Uterus (tissue), 4 donors: ENCODE data around the gene NUMA1. TPM values are rescaled to one million over a fixed set of nuclear protein-coding genes. Genes with fewer than 3 reads are reported as not detected.

Experiments
- DNase-seq, 2 donors: peaks; one replicate each; pipeline ENCODE4 v3.0.0-alpha.2; 2019 to 2020
- H3K27ac ChIP-seq, 2 donors: fragments of 200-600 bp; sonication (generic); 1 replicate in 1 of 2; 2 replicates in 1 of 2; pipeline ENCODE4 v1.5.1; 2016 to 2018
- H3K27me3 ChIP-seq, 2 donors: fragments of 200-600 bp; sonication (generic); one replicate each; pipeline ENCODE4 v1.5.1; 2018 to 2019; ENCODE audit warnings: control low read depth in 1 of 2
- H3K36me3 ChIP-seq, 2 donors: fragments of 200-600 bp; sonication (generic); one replicate each; pipeline ENCODE4 v1.5.1; 2019; ENCODE audit warnings: control low read depth in 1 of 2
- H3K4me1 ChIP-seq, 2 donors: fragments of 200-600 bp; sonication (generic); one replicate each; pipeline ENCODE4 v1.5.1; 2018 to 2019; ENCODE audit warnings: control low read depth in 1 of 2
- H3K4me3 ChIP-seq, 2 donors: fragments of 200-600 bp; sonication (generic); 1 replicate in 1 of 2; 2 replicates in 1 of 2; pipeline ENCODE4 v1.5.1; 2018 to 2019; ENCODE audit warnings: mild to moderate bottlenecking in 1 of 2
- H3K9me3 ChIP-seq, 2 donors: fragments of 200-600 bp; sonication (generic); one replicate each; pipeline ENCODE4 v1.5.1; 2019; ENCODE audit warnings: control low read depth in 1 of 2
- POLR2A ChIP-seq, 2 donors: fragments of 450-650 bp; IDR thresholded peaks; one replicate each; pipeline ENCODE4 v1.6.1; 2016; ENCODE audit warnings: antibody characterized with exemption in 2 of 2, mild to moderate bottlenecking in 1 of 2, moderate library complexity in 1 of 2
- intact Hi-C: fragments of 100-400 bp; cut with DNase I; formaldehyde crosslinking; loops from one replicate; pipeline ENCODE4 v1.15.1; 2023; ENCODE audit warnings: low total_unique reads
- total RNA-seq, 4 donors: library from RNA; depleted of rRNA in 3 of 4; stranded (reverse); fragments of >200 nt in 3 of 4; gene quantifications; one replicate each; pipeline versions ENCODE4 v1.1.0 to v1.2.4, GENCODE V29; 2014 to 2023
- TF ChIP-seq, protein P1 (sequence below), 4 experiments: fragments of 200-600 bp in 2 of 4; fragments of 450-650 bp in 2 of 4; sonication (generic) in 2 of 4; IDR thresholded peaks; one replicate each; pipeline ENCODE4 v1.5.1; 2016 to 2019; ENCODE audit warnings: antibody characterized with exemption in 4 of 4, mild to moderate bottlenecking in 2 of 4, moderate library complexity in 1 of 4
- donor health status: DM: yes; HTN: yes; CAD: no.

NUMA1 gene
- total RNA-seq, 4 donors from 2014 or later = 159 to 365 (median 303) TPM

DNA sequence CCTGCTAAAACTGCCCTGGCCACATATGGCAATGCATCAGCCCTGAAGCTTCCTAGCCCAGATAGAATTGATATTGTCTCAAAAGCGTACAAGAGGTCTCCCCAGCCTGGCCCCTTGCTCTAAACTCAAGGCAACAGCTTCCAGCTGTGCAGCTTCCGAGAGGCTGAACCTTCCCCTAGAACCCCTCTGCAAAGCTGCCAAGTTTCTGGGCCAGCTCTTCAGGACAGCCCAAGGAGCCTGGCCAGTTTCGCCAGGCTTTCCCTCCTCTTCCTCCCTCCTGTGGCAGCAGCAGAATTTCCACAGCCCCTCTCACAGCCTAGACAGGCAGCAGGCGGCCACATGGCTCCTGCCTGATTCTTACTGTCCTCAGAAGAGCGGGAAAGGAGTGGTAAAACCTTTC lies 34.5 kb downstream of the NUMA1 start:
- Histone ChIP-seq H3K27me3 (no peaks in the 10 kb centered on the region), H3K4me1 (peaks cover 0 to 4% of the 10 kb centered on the region in 2 donors), H3K27ac (peak overlapping the region in 1 of 2 donors; percentile 40), H3K9me3 (no peaks in the 10 kb centered on the region), H3K36me3 (no peaks in the 10 kb centered on the region), H3K4me3 (no peak overlapping the region)
- no peak for TF ChIP-seq POLR2A (IDR thresholded peaks at IDR 0.05)
- TF ChIP-seq, protein P1, sequence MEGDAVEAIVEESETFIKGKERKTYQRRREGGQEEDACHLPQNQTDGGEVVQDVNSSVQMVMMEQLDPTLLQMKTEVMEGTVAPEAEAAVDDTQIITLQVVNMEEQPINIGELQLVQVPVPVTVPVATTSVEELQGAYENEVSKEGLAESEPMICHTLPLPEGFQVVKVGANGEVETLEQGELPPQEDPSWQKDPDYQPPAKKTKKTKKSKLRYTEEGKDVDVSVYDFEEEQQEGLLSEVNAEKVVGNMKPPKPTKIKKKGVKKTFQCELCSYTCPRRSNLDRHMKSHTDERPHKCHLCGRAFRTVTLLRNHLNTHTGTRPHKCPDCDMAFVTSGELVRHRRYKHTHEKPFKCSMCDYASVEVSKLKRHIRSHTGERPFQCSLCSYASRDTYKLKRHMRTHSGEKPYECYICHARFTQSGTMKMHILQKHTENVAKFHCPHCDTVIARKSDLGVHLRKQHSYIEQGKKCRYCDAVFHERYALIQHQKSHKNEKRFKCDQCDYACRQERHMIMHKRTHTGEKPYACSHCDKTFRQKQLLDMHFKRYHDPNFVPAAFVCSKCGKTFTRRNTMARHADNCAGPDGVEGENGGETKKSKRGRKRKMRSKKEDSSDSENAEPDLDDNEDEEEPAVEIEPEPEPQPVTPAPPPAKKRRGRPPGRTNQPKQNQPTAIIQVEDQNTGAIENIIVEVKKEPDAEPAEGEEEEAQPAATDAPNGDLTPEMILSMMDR (IDR thresholded peaks at IDR 0.05) = no peak
- no peak for DNase-seq
- intact Hi-C loops = no loop called here

DNA sequence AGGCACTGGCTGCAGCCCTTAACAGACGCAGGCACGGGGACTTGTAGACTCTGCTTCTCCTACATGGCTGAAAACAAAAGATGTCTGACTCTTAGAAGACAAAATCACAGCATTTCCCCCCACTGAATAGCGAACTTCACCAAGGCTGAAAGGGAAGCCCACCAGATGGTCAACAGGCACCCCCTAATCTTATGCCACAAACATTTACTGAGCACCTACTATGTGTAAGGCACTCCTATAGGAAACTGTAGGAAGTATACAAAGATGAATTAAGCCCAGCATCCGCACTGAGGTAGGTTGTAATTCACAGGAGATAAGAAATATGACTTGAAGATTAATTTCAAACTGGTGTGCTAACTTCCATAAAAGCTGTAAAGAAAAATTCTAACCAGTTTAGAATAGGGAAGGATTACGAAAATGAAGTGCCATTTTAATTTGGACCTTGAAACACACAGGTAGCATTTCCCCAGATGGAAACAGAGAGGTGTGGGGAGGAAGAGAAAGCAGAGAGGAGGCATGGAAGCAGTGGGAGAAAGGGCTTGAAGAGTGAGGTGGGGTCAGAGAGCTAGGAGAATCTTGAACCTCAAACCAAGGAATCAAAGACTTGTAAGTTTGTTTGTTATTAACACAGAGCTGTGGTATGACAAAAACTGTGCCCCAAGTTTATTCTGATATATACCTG lies 38.1 kb downstream of the NUMA1 start:
- peaks cover 0 to 14% of the 10 kb centered on the region in 2 donors for H3K4me1 ChIP-seq

DNA sequence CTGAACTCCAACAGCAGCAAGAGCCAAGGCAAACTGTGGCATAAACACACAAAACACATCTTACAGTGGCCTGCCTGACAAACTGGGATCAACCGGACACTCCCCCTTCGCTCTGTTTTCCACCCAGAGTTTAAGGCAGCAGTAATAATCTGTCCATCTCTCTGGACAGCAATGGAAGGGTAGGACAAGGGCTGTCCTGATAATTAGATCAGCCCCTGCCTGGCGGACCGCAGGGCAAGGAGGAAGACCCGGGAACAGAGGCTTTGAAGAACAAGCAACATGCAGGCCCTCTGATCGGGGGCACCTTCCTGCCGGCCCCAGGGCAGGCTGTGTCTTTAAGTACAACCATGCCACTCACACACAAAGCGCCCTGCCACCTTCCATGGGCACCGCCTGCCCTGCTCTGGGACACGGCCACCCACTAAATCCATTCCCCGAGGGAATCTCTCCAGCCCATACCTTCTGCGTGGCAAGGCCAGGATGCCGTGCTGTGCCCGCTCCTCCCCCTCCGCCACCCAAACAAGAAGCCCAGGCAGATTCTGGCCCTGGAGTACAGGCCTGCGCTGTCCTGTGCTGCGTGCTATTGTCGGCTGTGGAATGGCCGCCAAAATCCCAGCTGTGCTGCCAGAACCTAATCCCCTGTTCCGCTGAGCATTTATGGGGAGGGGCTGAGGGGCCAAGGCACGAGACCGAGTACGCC lies 38.8 kb downstream of the NUMA1 start:
- TF ChIP-seq, protein P1 (IDR thresholded peaks at IDR 0.05) = no peak
- TF ChIP-seq POLR2A (IDR thresholded peaks at IDR 0.05) = peak in 1 of 2 donors; percentile 28
- intact Hi-C loops = loop anchor here (5.0 kb wide), 1 partner anchor 36 kb away; no protein-coding TSS in a partner anchor

More for the DNA sequence above, 38.1 kb downstream of the NUMA1 start:
- H3K27ac ChIP-seq = peak overlapping the region; percentile 95 to 96
- TF ChIP-seq, protein P1 (IDR thresholded peaks at IDR 0.05) = no peak
- no peak for TF ChIP-seq POLR2A (IDR thresholded peaks at IDR 0.05)
- peak overlapping the region; percentile 54 to 79 for H3K4me3 ChIP-seq
- no peak for DNase-seq
- no peaks in the 10 kb centered on the region for H3K9me3 ChIP-seq
- no peaks in the 10 kb centered on the region for H3K27me3 ChIP-seq
- intact Hi-C loops = loop anchor here (5.0 kb wide), 1 partner anchor 35 kb away; no protein-coding TSS in a partner anchor
- no peaks in the 10 kb centered on the region for H3K36me3 ChIP-seq

DNA sequence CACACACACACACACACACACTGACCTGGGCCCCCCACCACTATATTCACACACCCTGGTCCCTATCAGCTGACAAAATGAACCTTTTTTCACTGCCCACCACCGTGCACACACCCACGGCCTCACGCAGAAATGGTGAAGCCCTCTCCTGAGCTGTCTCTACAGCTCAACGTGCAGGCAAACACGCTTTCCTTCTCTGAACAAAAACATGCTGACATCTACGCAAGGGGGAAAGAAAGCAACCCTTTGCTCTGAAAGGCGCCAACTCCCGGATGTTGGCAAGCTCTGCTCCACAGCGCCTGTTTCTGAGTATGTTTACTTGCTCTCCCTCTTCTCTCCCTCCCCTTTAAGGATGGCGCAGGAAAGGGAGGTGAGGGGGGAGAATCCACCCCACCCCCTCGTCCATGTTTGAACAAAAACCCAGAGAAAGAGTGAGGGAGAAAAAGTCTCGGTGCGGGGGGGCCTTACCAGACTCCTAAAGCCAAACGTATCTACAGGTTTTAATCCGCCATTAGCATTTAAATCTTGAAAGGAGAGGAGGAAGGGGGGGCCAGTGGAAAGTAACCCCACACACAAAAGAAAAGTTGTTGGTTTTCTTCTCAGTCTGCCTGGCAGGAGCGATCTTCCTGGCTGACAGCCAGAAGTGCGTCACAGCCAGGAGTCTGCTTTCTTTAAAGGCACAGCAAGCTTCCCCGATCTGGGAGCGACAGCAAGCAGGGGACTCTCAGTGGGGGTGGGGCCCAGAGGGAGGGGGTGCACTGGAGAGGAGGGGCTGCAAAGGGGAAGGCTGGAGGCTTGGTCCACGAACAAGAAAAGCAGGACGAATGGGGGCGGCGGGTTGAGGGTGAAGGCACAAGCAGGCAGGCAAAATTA lies 39.6 kb downstream of the NUMA1 start:
- peak; percentile 96 to 97 for DNase-seq
- TF ChIP-seq POLR2A (IDR thresholded peaks at IDR 0.05) = peak; percentile 55 to 76
- TF ChIP-seq, protein P1 (IDR thresholded peaks at IDR 0.05) = no peak
- peak overlapping the region; percentile 54 to 79 for H3K4me3 ChIP-seq
- intact Hi-C loops = loop anchor here (5.0 kb wide), 1 partner anchor 37 kb away; no protein-coding TSS in a partner anchor
- no peaks in the 10 kb centered on the region for H3K27me3 ChIP-seq
- no peaks in the 10 kb centered on the region for H3K9me3 ChIP-seq
- no peaks in the 10 kb centered on the region for H3K36me3 ChIP-seq
- H3K4me1 ChIP-seq = peaks cover 4 to 23% of the 10 kb centered on the region in 2 donors
- H3K27ac ChIP-seq = peak overlapping the region; percentile 95 to 96

More for the DNA sequence above, 38.8 kb downstream of the NUMA1 start:
- H3K4me3 ChIP-seq = peak overlapping the region; percentile 54 to 79
- peak; percentile 70 to 71 for DNase-seq
- no peaks in the 10 kb centered on the region for H3K36me3 ChIP-seq
- H3K27me3 ChIP-seq = no peaks in the 10 kb centered on the region
- peaks cover under 1 to 20% of the 10 kb centered on the region in 2 donors for H3K4me1 ChIP-seq
- no peaks in the 10 kb centered on the region for H3K9me3 ChIP-seq
- peak overlapping the region; percentile 95 to 96 for H3K27ac ChIP-seq
